ENCODE data around the gene SHISA9. TPM values are rescaled to one million over a fixed set of nuclear protein-coding genes. Genes with fewer than 3 reads are reported as not detected.

Gene SHISA9
- total RNA-seq, 5 donors from 2014 or later (not counting 1 experiment from before 2014, with no cell fraction given), result 0.06 TPM; not detected in 4

- ATAC-seq (replicated peaks in 1 of 4), result no peak
- H3K27ac Mint-ChIP-seq, result no peak overlapping the region
- no peaks in the 10 kb centered on the region for H3K36me3 Mint-ChIP-seq
- H3K9me3 ChIP-seq, result no peaks in the 10 kb centered on the region
- peaks cover 0 to 11% (median 5%) of the 10 kb centered on the region in 3 donors for H3K4me1 Mint-ChIP-seq
- H3K9me3 Mint-ChIP-seq, result no peaks in the 10 kb centered on the region
- no peak overlapping the region for H3K27ac ChIP-seq (ENCODE audit: low read length)
- DNase-seq, result no peak
- peaks cover 25 to 45% of the 10 kb centered on the region in 2 experiments for H3K27me3 ChIP-seq (replicated peaks in 1 of 2; ENCODE audit: control insufficient read depth in 2 of 2, extremely low read depth in 1 of 2, insufficient read depth in 2 of 2, low read length in 1 of 2)
- 3% methylated on average over 20 of the region's 34 CpGs for WGBS (ENCODE audit: insufficient coverage)
- H3K4me1 ChIP-seq (ENCODE audit: control insufficient read depth in 1 of 2, extremely low read depth in 1 of 2, insufficient read depth in 2 of 2, low read length in 2 of 2), result peaks cover 2 to 11% of the 10 kb centered on the region in 2 experiments
- no peaks in the 10 kb centered on the region for H3K36me3 ChIP-seq (ENCODE audit: control insufficient read depth in 2 of 2, extremely low read depth in 1 of 2, insufficient read depth in 1 of 2, low read length in 1 of 2)
- CTCF ChIA-PET, result no interaction called here
- POLR2A ChIA-PET, result no interaction called here
- H3K4me3 ChIP-seq (ENCODE audit: control insufficient read depth in 1 of 2, extremely low read depth in 1 of 2, low read length in 1 of 2), result no peak overlapping the region
- H3K27me3 Mint-ChIP-seq, result peaks cover 40 to 63% of the 10 kb centered on the region in 2 donors
- H3K4me3 Mint-ChIP-seq, result no peak overlapping the region
Observed at GRCh38 chr16:12901204-12901596, 198 bp upstream of the SHISA9 start.

DNA sequence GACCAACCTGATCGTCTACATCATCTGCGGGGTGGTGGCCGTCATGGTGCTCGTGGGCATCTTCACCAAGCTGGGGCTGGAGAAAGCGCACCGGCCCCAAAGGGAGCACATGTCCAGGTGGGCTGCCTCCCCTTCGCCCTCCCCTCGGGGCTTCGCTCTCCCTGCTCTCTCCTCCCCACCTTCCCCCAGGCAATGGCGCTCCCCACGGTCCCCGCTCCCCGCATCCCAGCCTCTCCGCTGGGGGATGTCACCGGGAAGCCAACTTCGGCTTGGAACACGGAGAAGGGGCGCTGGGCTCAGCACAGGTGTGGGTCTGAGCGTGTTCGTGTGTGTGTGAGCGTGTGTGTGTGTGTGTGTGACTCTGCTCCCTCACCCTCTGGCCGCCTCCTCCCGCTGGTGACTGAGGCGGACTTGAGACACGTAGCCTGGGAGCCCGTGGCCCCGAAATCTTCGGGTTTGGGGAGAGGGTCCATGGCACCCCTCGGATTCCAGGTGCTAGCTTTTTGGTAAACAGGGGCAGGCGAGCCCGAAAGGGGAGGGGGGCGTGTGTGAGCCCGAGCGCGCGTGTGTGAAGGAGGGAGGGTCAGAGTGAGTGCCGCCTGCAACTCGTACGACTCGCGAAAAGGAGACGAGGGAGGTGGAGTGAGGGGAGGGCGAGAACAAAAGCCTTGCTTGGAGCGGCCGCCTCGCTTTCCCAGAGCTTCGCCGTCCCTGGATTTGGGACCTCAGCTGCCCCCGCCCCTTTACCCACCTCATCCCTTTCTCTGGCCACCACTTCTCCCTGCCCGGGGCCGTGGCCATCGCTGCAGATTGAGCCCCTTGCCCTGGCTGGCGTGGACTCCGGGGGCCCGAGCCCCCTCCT is 1.3 kb downstream of the SHISA9 start:
- ChIA-PET POLR2A (no interaction called here), CTCF (no interaction called here)
- Mint-ChIP-seq H3K27me3 (peaks cover 42 to 66% of the 10 kb centered on the region in 2 donors), H3K4me1 (peaks cover 0 to 11% (median 5%) of the 10 kb centered on the region in 3 donors), H3K27ac (no peak overlapping the region), H3K4me3 (peak overlapping the region in 1 of 3 donors; percentile 32), H3K9me3 (no peaks in the 10 kb centered on the region), H3K36me3 (no peaks in the 10 kb centered on the region)
- H3K4me1 ChIP-seq (ENCODE audit: control insufficient read depth in 1 of 2, extremely low read depth in 1 of 2, insufficient read depth in 2 of 2, low read length in 2 of 2), result peaks cover 2 to 11% of the 10 kb centered on the region in 2 experiments
- H3K4me3 ChIP-seq (ENCODE audit: control insufficient read depth in 1 of 2, extremely low read depth in 1 of 2, low read length in 1 of 2), result peak overlapping the region in 1 of 2 donors; percentile 0
- H3K36me3 ChIP-seq (ENCODE audit: control insufficient read depth in 2 of 2, extremely low read depth in 1 of 2, insufficient read depth in 1 of 2, low read length in 1 of 2), result no peaks in the 10 kb centered on the region
- ATAC-seq (replicated peaks in 1 of 4), result no peak
- WGBS (ENCODE audit: insufficient coverage), result 4% methylated on average over 34 of the region's 55 CpGs
- H3K9me3 ChIP-seq, result no peaks in the 10 kb centered on the region
- H3K27me3 ChIP-seq (replicated peaks in 1 of 2; ENCODE audit: control insufficient read depth in 2 of 2, extremely low read depth in 1 of 2, insufficient read depth in 2 of 2, low read length in 1 of 2), result peaks cover 28 to 46% of the 10 kb centered on the region in 2 experiments
- no peak for DNase-seq
- H3K27ac ChIP-seq (ENCODE audit: low read length), result no peak overlapping the region

DNA sequence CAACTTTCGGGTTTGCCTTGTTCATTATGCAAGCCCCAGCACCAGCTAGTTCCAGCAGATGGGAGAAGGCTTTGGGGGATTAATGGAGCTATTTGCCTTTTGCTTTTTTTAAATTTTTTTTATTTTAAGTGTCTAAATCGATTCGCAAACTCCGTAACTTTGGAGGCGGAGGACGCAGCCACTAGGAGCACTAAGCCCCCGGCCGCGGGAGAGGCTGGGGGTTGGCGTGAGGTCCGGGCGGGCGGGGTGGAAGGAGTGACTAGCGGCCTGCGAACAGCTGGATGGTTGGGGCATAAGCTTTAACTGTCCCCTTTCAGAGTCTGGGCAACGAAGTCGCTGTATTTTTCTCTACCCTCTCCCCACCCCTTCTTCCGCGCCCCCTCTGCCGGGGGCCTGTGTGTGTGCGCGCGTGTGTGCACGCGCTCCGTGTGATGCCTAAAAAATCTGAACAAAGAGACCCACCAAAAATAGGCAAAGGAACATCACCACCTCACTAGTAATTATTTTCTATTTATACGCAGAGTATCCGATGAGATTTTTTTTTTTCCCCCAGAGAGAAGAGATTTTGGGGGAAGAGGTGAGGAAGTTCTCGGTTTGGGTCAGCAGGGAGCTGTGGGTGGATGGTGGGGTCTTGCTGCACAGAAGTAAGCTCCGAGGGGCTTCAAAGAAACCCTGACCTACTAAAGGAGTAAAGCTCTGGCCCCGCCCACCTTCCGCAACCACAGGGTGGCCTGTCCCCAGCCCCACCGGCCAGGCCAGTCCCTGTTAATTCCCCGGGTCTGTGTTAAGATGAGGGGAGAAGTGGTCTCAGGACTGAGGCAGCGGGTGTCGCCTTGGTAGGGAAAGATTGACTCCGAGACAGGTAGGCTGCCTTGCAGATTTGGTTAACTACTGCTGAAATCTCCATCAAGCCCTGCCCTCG is 2.3 kb downstream of the SHISA9 start:
- Histone ChIP-seq H3K27me3 (replicated peaks in 1 of 2; ENCODE audit: control insufficient read depth in 2 of 2, extremely low read depth in 1 of 2, insufficient read depth in 2 of 2, low read length in 1 of 2) (peaks cover 25 to 48% of the 10 kb centered on the region in 2 experiments), H3K4me1 (ENCODE audit: control insufficient read depth in 1 of 2, extremely low read depth in 1 of 2, insufficient read depth in 2 of 2, low read length in 2 of 2) (peaks cover 2 to 11% of the 10 kb centered on the region in 2 experiments), H3K9me3 (no peaks in the 10 kb centered on the region), H3K27ac (ENCODE audit: low read length) (no peak overlapping the region), H3K36me3 (ENCODE audit: control insufficient read depth in 2 of 2, extremely low read depth in 1 of 2, insufficient read depth in 1 of 2, low read length in 1 of 2) (no peaks in the 10 kb centered on the region), H3K4me3 (ENCODE audit: control insufficient read depth in 1 of 2, extremely low read depth in 1 of 2, low read length in 1 of 2) (no peak overlapping the region)
- peaks cover 43 to 66% of the 10 kb centered on the region in 2 donors for H3K27me3 Mint-ChIP-seq
- ATAC-seq (replicated peaks in 1 of 4), result no peak
- 8% methylated on average over 27 of the region's 38 CpGs for WGBS (ENCODE audit: insufficient coverage)
- CTCF ChIA-PET, result interaction anchor here in 1 of 2 donors (0.7 kb wide), 1 partner anchor 82 kb away, joined by 3 read pairs; no protein-coding TSS in a partner anchor
- no peak overlapping the region for H3K27ac Mint-ChIP-seq
- H3K9me3 Mint-ChIP-seq, result no peaks in the 10 kb centered on the region
- no peak overlapping the region for H3K4me3 Mint-ChIP-seq
- DNase-seq, result no peak
- H3K4me1 Mint-ChIP-seq, result peaks cover 0 to 11% (median 5%) of the 10 kb centered on the region in 3 donors
- no peaks in the 10 kb centered on the region for H3K36me3 Mint-ChIP-seq
- POLR2A ChIA-PET, result no interaction called here

DNA sequence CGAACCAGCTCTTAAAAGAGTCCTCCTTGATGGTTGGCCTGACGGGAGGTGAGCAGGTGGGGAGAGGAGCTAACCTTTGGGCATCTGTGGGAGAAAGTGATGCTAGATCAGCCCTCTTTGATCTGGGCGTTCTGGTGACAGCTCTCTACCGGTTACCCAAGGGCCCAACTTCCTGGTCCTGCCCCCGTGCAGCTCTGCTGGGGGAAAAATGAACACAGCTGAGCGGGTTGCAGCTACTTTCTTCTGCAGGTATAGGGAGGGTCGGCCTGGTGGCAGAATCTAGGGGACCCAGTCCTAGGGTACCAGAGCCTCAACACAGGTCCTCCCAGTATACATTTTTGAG is 2.9 kb downstream of the SHISA9 start:
- DNase-seq, result no peak
- H3K4me1 Mint-ChIP-seq, result peaks cover 0 to 11% (median 5%) of the 10 kb centered on the region in 3 donors
- Histone ChIP-seq H3K4me1 (ENCODE audit: control insufficient read depth in 1 of 2, extremely low read depth in 1 of 2, insufficient read depth in 2 of 2, low read length in 2 of 2) (peaks cover 2 to 11% of the 10 kb centered on the region in 2 experiments), H3K36me3 (ENCODE audit: control insufficient read depth in 2 of 2, extremely low read depth in 1 of 2, insufficient read depth in 1 of 2, low read length in 1 of 2) (no peaks in the 10 kb centered on the region), H3K27me3 (replicated peaks in 1 of 2; ENCODE audit: control insufficient read depth in 2 of 2, extremely low read depth in 1 of 2, insufficient read depth in 2 of 2, low read length in 1 of 2) (peaks cover 23 to 47% of the 10 kb centered on the region in 2 experiments), H3K9me3 (no peaks in the 10 kb centered on the region), H3K4me3 (ENCODE audit: control insufficient read depth in 1 of 2, extremely low read depth in 1 of 2, low read length in 1 of 2) (no peak overlapping the region), H3K27ac (ENCODE audit: low read length) (no peak overlapping the region)
- H3K4me3 Mint-ChIP-seq, result no peak overlapping the region
- peaks cover 36 to 67% of the 10 kb centered on the region in 2 donors for H3K27me3 Mint-ChIP-seq
- H3K36me3 Mint-ChIP-seq, result no peaks in the 10 kb centered on the region
- no peaks in the 10 kb centered on the region for H3K9me3 Mint-ChIP-seq
- no peak overlapping the region for H3K27ac Mint-ChIP-seq
- ChIA-PET POLR2A (no interaction called here), CTCF (no interaction called here)
- 21% methylated on average over 6 of the region's 7 CpGs for WGBS (ENCODE audit: insufficient coverage)
- no peak for ATAC-seq (replicated peaks in 1 of 4)

- no peak for ATAC-seq (replicated peaks in 1 of 4)
- Histone ChIP-seq H3K27ac (ENCODE audit: low read length) (no peak overlapping the region), H3K4me1 (ENCODE audit: control insufficient read depth in 1 of 2, extremely low read depth in 1 of 2, insufficient read depth in 2 of 2, low read length in 2 of 2) (peaks cover 0 to 11% of the 10 kb centered on the region in 2 experiments), H3K4me3 (ENCODE audit: control insufficient read depth in 1 of 2, extremely low read depth in 1 of 2, low read length in 1 of 2) (no peak overlapping the region), H3K36me3 (ENCODE audit: control insufficient read depth in 2 of 2, extremely low read depth in 1 of 2, insufficient read depth in 1 of 2, low read length in 1 of 2) (no peaks in the 10 kb centered on the region), H3K9me3 (no peaks in the 10 kb centered on the region), H3K27me3 (replicated peaks in 1 of 2; ENCODE audit: control insufficient read depth in 2 of 2, extremely low read depth in 1 of 2, insufficient read depth in 2 of 2, low read length in 1 of 2) (peaks cover 11 to 39% of the 10 kb centered on the region in 2 experiments)
- Mint-ChIP-seq H3K9me3 (no peaks in the 10 kb centered on the region), H3K4me1 (peaks cover 0 to 11% (median 5%) of the 10 kb centered on the region in 3 donors), H3K4me3 (no peak overlapping the region), H3K27ac (no peak overlapping the region), H3K27me3 (peaks cover 36 to 64% of the 10 kb centered on the region in 2 donors), H3K36me3 (no peaks in the 10 kb centered on the region)
- POLR2A ChIA-PET, result no interaction called here
- WGBS (ENCODE audit: insufficient coverage), result 71% methylated on average over 1 of the region's 5 CpGs
- CTCF ChIA-PET, result no interaction called here
- DNase-seq, result no peak
Observed at GRCh38 chr16:12906271-12906670, 4.9 kb downstream of the SHISA9 start.

- H3K27me3 ChIP-seq (replicated peaks in 1 of 2; ENCODE audit: control insufficient read depth in 2 of 2, extremely low read depth in 1 of 2, insufficient read depth in 2 of 2, low read length in 1 of 2), result peaks cover 11 to 39% of the 10 kb centered on the region in 2 experiments
- ATAC-seq (replicated peaks in 1 of 4) (no peak), DNase-seq (no peak)
- no peak overlapping the region for H3K4me3 ChIP-seq (ENCODE audit: control insufficient read depth in 1 of 2, extremely low read depth in 1 of 2, low read length in 1 of 2)
- no peaks in the 10 kb centered on the region for H3K9me3 Mint-ChIP-seq
- H3K27ac Mint-ChIP-seq, result no peak overlapping the region
- ChIA-PET CTCF (no interaction called here), POLR2A (no interaction called here)
- H3K9me3 ChIP-seq, result no peaks in the 10 kb centered on the region
- no peak overlapping the region for H3K4me3 Mint-ChIP-seq
- no peak overlapping the region for H3K27ac ChIP-seq (ENCODE audit: low read length)
- H3K36me3 Mint-ChIP-seq, result no peaks in the 10 kb centered on the region
- H3K4me1 Mint-ChIP-seq, result peaks cover 0 to 11% (median 5%) of the 10 kb centered on the region in 3 donors
- peaks cover 40 to 64% of the 10 kb centered on the region in 2 donors for H3K27me3 Mint-ChIP-seq
- no peaks in the 10 kb centered on the region for H3K36me3 ChIP-seq (ENCODE audit: control insufficient read depth in 2 of 2, extremely low read depth in 1 of 2, insufficient read depth in 1 of 2, low read length in 1 of 2)
- H3K4me1 ChIP-seq (ENCODE audit: control insufficient read depth in 1 of 2, extremely low read depth in 1 of 2, insufficient read depth in 2 of 2, low read length in 2 of 2), result peaks cover 0 to 11% of the 10 kb centered on the region in 2 experiments
- 75% methylated on average over 3 of the region's 5 CpGs for WGBS (ENCODE audit: insufficient coverage)
Observed at GRCh38 chr16:12906765-12907516, 5.5 kb downstream of the SHISA9 start.
